Measurements from ENCODE around the gene NRCAM.

The NRCAM gene

GRCh38 chr7:108424013-108424412 lies 32.2 kb downstream of the NRCAM start:
- TF ChIP-seq POLR2A (IDR thresholded peaks at IDR 0.05; ENCODE audit: low read length) = no peak
- TF ChIP-seq GATA1 (IDR thresholded peaks at IDR 0.05; ENCODE audit: low read depth, low read length) = no peak
- no peak for DNase-seq

DNA sequence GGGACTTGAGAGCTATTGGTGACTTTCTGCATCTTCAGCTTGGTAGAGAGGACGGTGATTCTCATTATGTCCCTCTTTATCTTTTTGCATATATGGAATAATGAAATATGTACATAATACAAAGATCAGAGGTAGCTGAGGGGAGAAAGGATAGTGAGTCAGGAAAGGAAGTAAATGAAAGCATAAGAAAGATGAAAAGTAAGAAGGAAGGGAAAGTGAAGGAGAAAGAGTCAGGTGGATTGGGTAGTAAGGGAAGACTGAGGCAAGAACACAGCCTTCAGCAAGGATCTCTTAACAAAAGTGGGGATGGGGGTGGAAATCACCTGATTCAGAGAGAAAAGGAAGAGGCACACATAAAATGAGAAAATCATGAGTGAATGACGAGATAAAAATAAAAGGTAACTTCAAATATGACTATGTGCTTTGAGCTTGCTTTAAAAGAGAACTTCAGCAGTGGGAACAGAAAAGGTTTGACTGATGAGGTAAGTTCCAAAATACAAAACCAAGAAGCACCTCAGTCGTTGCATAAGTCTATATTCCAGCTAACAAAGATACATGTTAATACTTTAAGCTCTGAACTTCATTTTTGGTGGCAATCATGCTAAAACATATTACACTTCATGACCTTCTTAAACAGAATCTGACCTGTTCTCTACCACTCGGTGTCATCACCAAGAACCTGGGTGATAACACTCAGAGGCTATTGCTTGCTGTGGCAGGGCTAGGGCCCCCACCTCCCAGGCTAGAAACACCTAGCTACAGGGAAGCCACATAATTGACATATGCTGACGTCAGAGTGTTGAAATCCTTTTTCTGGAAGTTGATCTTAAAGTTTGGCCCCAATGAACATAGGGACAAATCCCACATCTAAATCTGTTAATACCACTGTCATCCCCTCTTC lies 32.9 kb downstream of the NRCAM start:
- no peak for DNase-seq
- TF ChIP-seq GATA1 (IDR thresholded peaks at IDR 0.05; ENCODE audit: low read depth, low read length) = no peak
- no peak for TF ChIP-seq POLR2A (IDR thresholded peaks at IDR 0.05; ENCODE audit: low read length)

GRCh38 chr7:108421720-108422331 lies 34.4 kb downstream of the NRCAM start:
- TF ChIP-seq POLR2A (IDR thresholded peaks at IDR 0.05; ENCODE audit: low read length) (no peak), GATA1 (IDR thresholded peaks at IDR 0.05; ENCODE audit: low read depth, low read length) (no peak)
- no peak for DNase-seq

DNA sequence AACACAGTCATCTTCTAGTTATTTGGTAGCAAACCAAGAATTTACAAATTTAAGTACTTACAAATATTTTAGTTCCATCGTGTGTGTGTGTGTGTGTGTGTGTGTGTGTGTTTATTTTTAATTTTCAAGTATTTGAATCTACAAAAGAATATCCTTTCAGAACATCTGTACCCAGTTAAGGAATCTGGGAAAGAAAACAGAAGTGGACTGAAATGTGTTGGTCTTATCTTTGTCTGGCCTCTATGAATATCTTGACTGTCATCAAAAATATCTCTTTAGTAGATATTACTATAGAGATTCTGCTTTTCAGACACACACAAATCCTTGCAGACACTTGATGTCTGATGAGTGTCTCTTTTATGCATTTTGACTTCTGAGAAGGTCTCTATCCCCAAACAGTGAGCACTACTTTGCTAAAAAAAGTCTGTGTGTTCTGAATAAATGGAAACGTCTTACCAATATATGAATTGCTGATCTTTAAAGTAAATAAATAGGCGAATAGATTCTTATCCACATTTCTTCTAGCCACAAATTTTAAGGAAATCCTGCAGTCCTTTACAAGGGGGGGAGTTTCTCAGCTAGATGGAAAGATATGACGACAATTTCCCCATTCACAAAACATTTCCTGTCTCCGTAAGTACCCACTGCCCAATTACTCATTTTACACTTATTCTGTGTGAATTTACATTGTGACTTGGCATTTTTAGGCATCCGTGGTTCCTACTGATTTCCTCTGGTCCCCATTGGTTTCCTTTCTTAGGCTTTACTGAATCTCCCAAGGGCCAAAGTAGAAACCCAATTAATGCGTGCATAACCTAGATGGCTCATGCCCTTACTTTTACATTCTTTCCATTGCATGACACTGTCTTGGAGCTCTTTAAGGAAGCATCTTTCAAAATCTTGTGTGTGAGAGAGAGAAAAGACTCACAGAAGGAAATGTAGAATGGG lies 36.0 kb downstream of the NRCAM start:
- TF ChIP-seq GATA1 (IDR thresholded peaks at IDR 0.05; ENCODE audit: low read depth, low read length) = no peak
- TF ChIP-seq POLR2A (IDR thresholded peaks at IDR 0.05; ENCODE audit: low read length) = no peak
- DNase-seq = no peak

DNA sequence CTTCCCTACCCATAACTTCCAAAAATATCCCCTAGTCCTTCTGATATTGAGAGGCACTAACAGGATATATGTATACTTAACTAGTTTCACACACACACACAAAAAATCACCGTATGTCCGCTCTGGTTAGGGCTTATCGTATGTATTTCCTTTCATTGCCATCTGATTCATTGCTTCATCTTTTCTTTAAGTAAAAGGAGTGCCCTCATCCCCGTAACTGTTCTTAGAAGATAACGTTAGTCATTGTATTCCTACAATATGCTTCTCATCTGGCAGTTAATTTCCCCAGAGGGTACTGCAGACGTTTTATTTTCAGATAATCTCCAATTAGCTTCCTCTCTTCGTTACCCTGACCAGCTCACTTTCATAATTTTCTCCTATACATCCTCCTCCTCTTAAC lies 37.3 kb downstream of the NRCAM start:
- no peak for TF ChIP-seq POLR2A (IDR thresholded peaks at IDR 0.05; ENCODE audit: low read length)
- no peak for TF ChIP-seq GATA1 (IDR thresholded peaks at IDR 0.05; ENCODE audit: low read depth, low read length)

DNA sequence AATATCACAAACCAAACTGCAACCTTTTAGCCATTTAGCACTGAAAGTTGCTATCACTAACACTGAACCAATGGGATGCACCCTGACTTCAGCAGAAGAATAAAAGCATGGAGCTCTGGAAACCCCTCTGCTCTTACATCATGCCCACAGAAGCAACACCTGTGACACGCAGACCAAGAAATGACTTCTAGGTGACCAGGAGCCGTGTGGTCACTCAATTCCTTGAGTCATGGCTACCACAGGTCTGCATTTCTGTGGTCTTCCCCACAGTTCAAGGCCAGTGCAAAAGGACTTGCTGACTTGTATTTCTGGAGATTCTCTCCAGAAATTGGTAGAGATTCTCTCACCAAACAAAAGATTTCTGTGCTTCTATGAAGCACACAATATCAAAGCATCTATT lies 38.3 kb downstream of the NRCAM start:
- no peak for TF ChIP-seq POLR2A (IDR thresholded peaks at IDR 0.05; ENCODE audit: low read length)
- no peak for TF ChIP-seq GATA1 (IDR thresholded peaks at IDR 0.05; ENCODE audit: low read depth, low read length)
- DNase-seq = no peak

More for the DNA sequence above, 37.3 kb downstream of the NRCAM start:
- peak; percentile 36 to 63 for DNase-seq

DNA sequence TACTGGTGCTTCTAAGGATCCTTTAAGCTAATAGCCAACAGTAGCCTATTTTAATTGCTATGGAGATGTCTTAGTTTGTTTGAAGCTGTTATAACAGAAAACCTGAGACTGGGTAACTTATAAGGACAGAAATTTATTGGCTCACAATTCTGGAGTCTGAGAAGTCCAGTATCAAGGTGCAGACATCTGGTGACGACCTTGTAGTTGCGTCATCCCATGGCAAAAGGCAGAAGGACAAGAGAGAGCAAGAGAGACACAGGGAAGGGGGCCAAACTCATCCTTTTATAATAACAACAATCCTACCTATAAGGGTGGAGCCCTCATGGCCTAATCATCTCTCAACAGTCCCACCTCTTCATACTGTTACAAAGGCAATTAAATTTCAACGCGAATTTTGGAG lies 39.1 kb downstream of the NRCAM start:
- no peak for DNase-seq

DNA sequence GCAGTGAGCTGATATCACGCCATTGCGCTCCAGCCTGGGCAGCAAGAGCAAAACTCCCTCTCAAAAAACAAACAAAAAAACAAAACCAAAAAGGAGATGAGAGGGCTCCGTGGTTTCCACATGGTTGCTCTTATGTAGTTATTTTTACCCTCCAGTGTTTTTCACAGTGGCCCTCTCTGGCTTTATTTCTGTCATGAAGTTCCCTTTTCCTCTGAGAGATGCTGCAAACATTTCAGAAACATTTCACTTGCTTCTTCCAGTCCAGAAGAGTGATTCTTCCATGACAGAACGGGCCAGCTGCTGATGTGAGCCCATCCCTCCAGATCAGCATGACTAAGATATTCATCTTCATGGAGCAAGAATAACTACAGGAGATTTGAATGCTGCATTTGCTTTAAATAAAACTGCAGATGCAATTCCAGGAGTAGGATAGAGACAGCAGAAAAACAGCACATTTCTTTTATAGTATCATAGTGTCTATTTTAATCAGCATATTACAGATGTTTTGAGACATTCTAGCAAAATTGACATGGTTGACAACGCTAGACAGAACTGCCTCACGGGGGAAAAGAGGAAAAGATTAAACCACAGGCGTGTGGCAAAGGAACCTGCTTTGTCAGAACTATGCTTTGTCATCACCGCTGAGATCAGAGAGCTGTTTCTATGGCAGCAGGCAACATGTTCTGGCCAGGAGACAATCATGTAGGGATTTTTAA lies 40.3 kb downstream of the NRCAM start:
- DNase-seq = peak in 1 of 2 experiments; percentile 23

More for the DNA sequence above, 39.1 kb downstream of the NRCAM start:
- TF ChIP-seq GATA1 (IDR thresholded peaks at IDR 0.05; ENCODE audit: low read depth, low read length) = no peak
- no peak for TF ChIP-seq POLR2A (IDR thresholded peaks at IDR 0.05; ENCODE audit: low read length)

DNA sequence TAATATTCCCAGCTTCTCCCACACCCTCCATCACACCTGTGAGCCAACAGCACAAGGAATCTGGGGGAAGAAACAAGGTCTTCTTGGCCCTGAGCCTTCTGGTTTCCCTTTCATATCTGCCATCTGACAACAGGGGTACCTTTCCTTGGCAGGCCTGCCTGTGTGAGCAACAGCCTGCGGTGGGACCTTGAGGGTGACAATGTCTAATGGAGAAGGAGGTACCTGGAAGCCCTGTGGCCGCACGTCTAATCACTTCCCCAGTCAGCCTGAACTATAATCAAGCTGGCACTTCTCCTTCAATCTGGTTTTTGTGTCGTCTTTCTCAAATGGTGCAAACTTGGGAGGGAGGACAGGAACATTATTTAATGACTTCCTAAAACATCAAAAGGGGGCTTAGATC lies 41.2 kb downstream of the NRCAM start:
- TF ChIP-seq GATA1 (IDR thresholded peaks at IDR 0.05; ENCODE audit: low read depth, low read length) = no peak
- TF ChIP-seq POLR2A (IDR thresholded peaks at IDR 0.05; ENCODE audit: low read length) = no peak
- no peak for DNase-seq

More for the DNA sequence above, 40.3 kb downstream of the NRCAM start:
- no peak for TF ChIP-seq POLR2A (IDR thresholded peaks at IDR 0.05; ENCODE audit: low read length)
- TF ChIP-seq GATA1 (IDR thresholded peaks at IDR 0.05; ENCODE audit: low read depth, low read length) = no peak

DNA sequence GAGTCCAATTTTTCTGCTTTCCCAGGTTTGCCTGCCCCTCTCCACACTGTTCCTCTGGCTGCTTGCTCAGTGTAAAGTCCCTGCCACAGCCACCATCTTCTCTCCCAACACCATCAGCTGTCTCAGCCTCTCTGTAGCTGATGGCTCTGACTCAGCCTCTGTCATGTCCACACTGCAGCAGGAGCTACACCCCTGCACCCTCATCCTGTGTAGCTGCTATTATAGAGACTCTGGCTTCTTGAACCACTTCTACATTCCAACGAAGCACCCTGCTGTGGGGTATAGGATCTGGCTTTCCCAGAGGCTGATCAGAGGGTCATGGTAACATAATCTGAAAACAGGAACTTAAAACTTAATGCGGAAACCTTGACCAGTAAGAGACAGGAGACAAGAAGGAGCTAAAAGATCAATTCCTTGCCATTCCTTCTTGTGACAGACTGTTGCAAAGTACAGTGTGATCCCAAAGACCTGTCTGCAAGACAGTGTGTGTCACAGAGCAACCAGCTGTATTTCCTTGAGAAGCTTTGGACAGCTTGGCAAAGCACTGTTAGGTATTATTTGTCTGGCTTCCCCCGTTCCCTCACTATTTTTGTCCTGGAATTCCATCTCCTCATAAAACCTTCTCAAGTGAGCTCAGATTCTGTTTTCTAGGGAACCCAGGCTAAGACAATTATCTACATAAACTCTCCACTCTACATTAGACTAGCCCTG lies 42.3 kb downstream of the NRCAM start:
- DNase-seq = no peak
- TF ChIP-seq POLR2A (IDR thresholded peaks at IDR 0.05; ENCODE audit: low read length) = no peak
- TF ChIP-seq GATA1 (IDR thresholded peaks at IDR 0.05; ENCODE audit: low read depth, low read length) = no peak

- DNase-seq = no peak
- TF ChIP-seq GATA1 (IDR thresholded peaks at IDR 0.05; ENCODE audit: low read depth, low read length) (no peak), POLR2A (IDR thresholded peaks at IDR 0.05; ENCODE audit: low read length) (no peak)
These were observed 42.9 kb downstream of the NRCAM start for GRCh38 chr7:108413337-108413736.

DNA sequence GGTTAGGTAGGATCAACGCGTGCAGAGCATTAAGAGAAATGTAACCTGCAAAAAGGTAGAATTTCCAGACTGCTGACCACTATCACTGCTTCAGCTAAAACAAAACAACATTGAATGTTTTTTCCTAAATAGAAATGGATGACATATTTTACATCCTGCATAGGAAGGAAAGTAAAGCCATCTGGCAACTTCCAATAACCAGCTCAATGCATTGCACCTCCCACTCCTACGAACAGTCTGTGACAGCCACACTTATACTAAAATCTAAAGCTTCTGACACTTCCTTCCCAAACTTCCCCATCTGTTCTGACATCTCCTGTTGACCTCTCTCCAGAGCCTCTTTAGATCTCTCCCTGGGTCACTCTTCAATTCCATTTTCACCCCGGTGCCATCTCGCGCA lies 47.1 kb downstream of the NRCAM start:
- DNase-seq = no peak
- TF ChIP-seq POLR2A (IDR thresholded peaks at IDR 0.05; ENCODE audit: low read length) (no peak), GATA1 (IDR thresholded peaks at IDR 0.05; ENCODE audit: low read depth, low read length) (no peak)
